Measurements from ENCODE around the gene HMCN1.

HMCN1 gene

GRCh38 chr1:186079084-186079684 is 345.0 kb downstream of the HMCN1 start:
- DNase-seq (ENCODE audit: low spot score), result no peak
- peaks cover 12% of the 10 kb centered on the region for H3K4me1 ChIP-seq (ENCODE audit: insufficient read depth, poor library complexity, severe bottlenecking)
- no peak for TF ChIP-seq CTCF (IDR thresholded peaks at IDR 0.05; ENCODE audit: poor library complexity, severe bottlenecking)
- H3K27ac ChIP-seq (ENCODE audit: poor library complexity, severe bottlenecking), result no peak overlapping the region
- peaks cover 3% of the 10 kb centered on the region for H3K9me3 ChIP-seq (ENCODE audit: severe bottlenecking)
- ATAC-seq (ENCODE audit: low read depth), result no peak
- no peaks in the 10 kb centered on the region for H3K36me3 ChIP-seq (ENCODE audit: low read depth)
- H3K27me3 ChIP-seq (ENCODE audit: insufficient read depth, poor library complexity, severe bottlenecking), result no peaks in the 10 kb centered on the region
- H3K4me3 ChIP-seq (ENCODE audit: severe bottlenecking), result no peak overlapping the region

GRCh38 chr1:186082235-186082937 is 348.2 kb downstream of the HMCN1 start:
- H3K27ac ChIP-seq (ENCODE audit: poor library complexity, severe bottlenecking), result no peak overlapping the region
- peak; percentile 56 for DNase-seq (ENCODE audit: low spot score)
- H3K4me1 ChIP-seq (ENCODE audit: insufficient read depth, poor library complexity, severe bottlenecking), result peaks cover 12% of the 10 kb centered on the region
- peak; percentile 88 for ATAC-seq (ENCODE audit: low read depth)
- no peak overlapping the region for H3K4me3 ChIP-seq (ENCODE audit: severe bottlenecking)
- no peak for TF ChIP-seq CTCF (IDR thresholded peaks at IDR 0.05; ENCODE audit: poor library complexity, severe bottlenecking)
- H3K27me3 ChIP-seq (ENCODE audit: insufficient read depth, poor library complexity, severe bottlenecking), result no peaks in the 10 kb centered on the region
- peaks cover 3% of the 10 kb centered on the region for H3K9me3 ChIP-seq (ENCODE audit: severe bottlenecking)
- H3K36me3 ChIP-seq (ENCODE audit: low read depth), result no peaks in the 10 kb centered on the region

GRCh38 chr1:186086583-186086982 is 352.4 kb downstream of the HMCN1 start:
- H3K36me3 ChIP-seq (ENCODE audit: low read depth), result no peaks in the 10 kb centered on the region
- H3K27me3 ChIP-seq (ENCODE audit: insufficient read depth, poor library complexity, severe bottlenecking), result no peaks in the 10 kb centered on the region
- H3K27ac ChIP-seq (ENCODE audit: poor library complexity, severe bottlenecking), result no peak overlapping the region
- H3K4me1 ChIP-seq (ENCODE audit: insufficient read depth, poor library complexity, severe bottlenecking), result peaks cover 8% of the 10 kb centered on the region
- no peak overlapping the region for H3K4me3 ChIP-seq (ENCODE audit: severe bottlenecking)
- no peak for TF ChIP-seq CTCF (IDR thresholded peaks at IDR 0.05; ENCODE audit: poor library complexity, severe bottlenecking)
- no peak for ATAC-seq (ENCODE audit: low read depth)
- no peak for DNase-seq (ENCODE audit: low spot score)
- peaks cover 3% of the 10 kb centered on the region for H3K9me3 ChIP-seq (ENCODE audit: severe bottlenecking)

- DNase-seq (ENCODE audit: low spot score), result no peak
- no peaks in the 10 kb centered on the region for H3K36me3 ChIP-seq (ENCODE audit: low read depth)
- H3K27me3 ChIP-seq (ENCODE audit: insufficient read depth, poor library complexity, severe bottlenecking), result no peaks in the 10 kb centered on the region
- no peak overlapping the region for H3K27ac ChIP-seq (ENCODE audit: poor library complexity, severe bottlenecking)
- TF ChIP-seq CTCF (IDR thresholded peaks at IDR 0.05; ENCODE audit: poor library complexity, severe bottlenecking), result no peak
- ATAC-seq (ENCODE audit: low read depth), result no peak; the same call in 2 of the 3 replicates
- H3K4me3 ChIP-seq (ENCODE audit: severe bottlenecking), result no peak overlapping the region
- H3K4me1 ChIP-seq (ENCODE audit: insufficient read depth, poor library complexity, severe bottlenecking), result peaks cover 9% of the 10 kb centered on the region
- H3K9me3 ChIP-seq (ENCODE audit: severe bottlenecking), result no peaks in the 10 kb centered on the region
These were observed 355.7 kb downstream of the HMCN1 start for GRCh38 chr1:186089940-186090339.

GRCh38 chr1:186091222-186091720 is 357.1 kb downstream of the HMCN1 start:
- Histone ChIP-seq H3K27me3 (ENCODE audit: insufficient read depth, poor library complexity, severe bottlenecking) (no peaks in the 10 kb centered on the region), H3K4me1 (ENCODE audit: insufficient read depth, poor library complexity, severe bottlenecking) (peaks cover 9% of the 10 kb centered on the region), H3K36me3 (ENCODE audit: low read depth) (no peaks in the 10 kb centered on the region), H3K9me3 (ENCODE audit: severe bottlenecking) (no peaks in the 10 kb centered on the region), H3K27ac (ENCODE audit: poor library complexity, severe bottlenecking) (no peak overlapping the region), H3K4me3 (ENCODE audit: severe bottlenecking) (no peak overlapping the region)
- no peak for DNase-seq (ENCODE audit: low spot score)
- no peak for ATAC-seq (ENCODE audit: low read depth)
- no peak for TF ChIP-seq CTCF (IDR thresholded peaks at IDR 0.05; ENCODE audit: poor library complexity, severe bottlenecking)

Measured in RWPE2 (cell line).